Left ventricle myocardium inferior (tissue), 1 donor: ENCODE results near the gene SLC12A7. TPM values are rescaled to one million over a fixed set of nuclear protein-coding genes. Genes with fewer than 3 reads are reported as not detected.

Source experiments
- DNase-seq: peaks from one replicate; pipeline ENCODE4 v3.0.0-alpha.2; 2020
- H3K27ac ChIP-seq: fragments of 200-600 bp; replicated peaks from 2 replicates; pipeline ENCODE4 v1.8.0; 2021
- H3K27me3 ChIP-seq: fragments of 200-600 bp; 2 replicates; pipeline ENCODE4 v1.8.0; 2021; ENCODE audit warnings: low read depth
- H3K36me3 ChIP-seq: fragments of 200-600 bp; 2 replicates; pipeline ENCODE4 v1.8.0; 2021
- H3K4me1 ChIP-seq: fragments of 200-600 bp; 2 replicates; pipeline ENCODE4 v1.8.0; 2021
- H3K4me3 ChIP-seq: fragments of 200-600 bp; 2 replicates; pipeline ENCODE4 v1.8.0; 2021; ENCODE audit warnings: mild to moderate bottlenecking, moderate library complexity
- H3K9me3 ChIP-seq: fragments of 200-600 bp; replicated peaks from 2 replicates; pipeline ENCODE4 v1.8.0; 2021
- intact Hi-C: fragments of 100-400 bp; cut with micrococcal nuclease; formaldehyde crosslinking; loops from one replicate; pipeline ENCODE4 v1.11.0; 2022
- total RNA-seq: library from RNA; stranded (reverse); fragmentation: NEBNext Ultra II Directional; extraction: Animal tissue kit (Norgen Biotek cat#: 25700); gene quantifications from one replicate; pipeline ENCODE4 v1.2.1, GENCODE V29; 2021
- TF ChIP-seq, protein P1 (sequence below): fragments of 200-600 bp; IDR thresholded peaks from 2 replicates; pipeline ENCODE4 v1.8.0; 2021; ENCODE audit warnings: antibody characterized with exemption, mild to moderate bottlenecking, borderline replicate concordance
- donor health status: DM: no; HTN: yes; CAD: no; lungs with severe emphysema.

The SLC12A7 gene
- total RNA-seq, 1 donor from 2014 or later: 140 TPM

DNA sequence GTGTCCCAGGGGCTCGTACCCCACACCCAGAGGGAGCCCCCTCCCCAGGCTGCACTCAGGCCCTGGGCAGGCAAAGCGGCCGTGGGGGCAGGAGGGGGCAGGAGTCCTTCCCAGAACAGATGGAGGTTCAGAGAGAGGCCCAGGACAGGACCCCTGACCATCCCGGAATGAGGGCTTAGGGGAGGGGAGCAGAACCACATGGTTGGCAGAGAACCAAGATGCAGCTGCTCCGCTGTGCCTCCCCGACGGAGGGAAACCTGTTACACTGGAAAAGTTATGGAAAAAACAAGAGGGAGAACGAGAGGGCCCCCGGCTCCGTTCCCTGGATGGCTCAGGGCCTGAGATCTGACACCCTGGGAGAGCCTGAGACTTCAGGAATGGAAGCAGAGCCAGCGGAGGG is 22.7 kb downstream of the SLC12A7 start:
- H3K27ac ChIP-seq: peak overlapping the region; percentile 83
- DNase-seq: no peak
- peaks cover 82% of the 10 kb centered on the region for H3K36me3 ChIP-seq
- peaks cover 52% of the 10 kb centered on the region for H3K4me1 ChIP-seq
- intact Hi-C loops: no loop called here
- H3K9me3 ChIP-seq: no peaks in the 10 kb centered on the region
- H3K4me3 ChIP-seq: no peak overlapping the region
- H3K27me3 ChIP-seq: no peaks in the 10 kb centered on the region
- TF ChIP-seq, protein P1, sequence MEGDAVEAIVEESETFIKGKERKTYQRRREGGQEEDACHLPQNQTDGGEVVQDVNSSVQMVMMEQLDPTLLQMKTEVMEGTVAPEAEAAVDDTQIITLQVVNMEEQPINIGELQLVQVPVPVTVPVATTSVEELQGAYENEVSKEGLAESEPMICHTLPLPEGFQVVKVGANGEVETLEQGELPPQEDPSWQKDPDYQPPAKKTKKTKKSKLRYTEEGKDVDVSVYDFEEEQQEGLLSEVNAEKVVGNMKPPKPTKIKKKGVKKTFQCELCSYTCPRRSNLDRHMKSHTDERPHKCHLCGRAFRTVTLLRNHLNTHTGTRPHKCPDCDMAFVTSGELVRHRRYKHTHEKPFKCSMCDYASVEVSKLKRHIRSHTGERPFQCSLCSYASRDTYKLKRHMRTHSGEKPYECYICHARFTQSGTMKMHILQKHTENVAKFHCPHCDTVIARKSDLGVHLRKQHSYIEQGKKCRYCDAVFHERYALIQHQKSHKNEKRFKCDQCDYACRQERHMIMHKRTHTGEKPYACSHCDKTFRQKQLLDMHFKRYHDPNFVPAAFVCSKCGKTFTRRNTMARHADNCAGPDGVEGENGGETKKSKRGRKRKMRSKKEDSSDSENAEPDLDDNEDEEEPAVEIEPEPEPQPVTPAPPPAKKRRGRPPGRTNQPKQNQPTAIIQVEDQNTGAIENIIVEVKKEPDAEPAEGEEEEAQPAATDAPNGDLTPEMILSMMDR: no peak

DNA sequence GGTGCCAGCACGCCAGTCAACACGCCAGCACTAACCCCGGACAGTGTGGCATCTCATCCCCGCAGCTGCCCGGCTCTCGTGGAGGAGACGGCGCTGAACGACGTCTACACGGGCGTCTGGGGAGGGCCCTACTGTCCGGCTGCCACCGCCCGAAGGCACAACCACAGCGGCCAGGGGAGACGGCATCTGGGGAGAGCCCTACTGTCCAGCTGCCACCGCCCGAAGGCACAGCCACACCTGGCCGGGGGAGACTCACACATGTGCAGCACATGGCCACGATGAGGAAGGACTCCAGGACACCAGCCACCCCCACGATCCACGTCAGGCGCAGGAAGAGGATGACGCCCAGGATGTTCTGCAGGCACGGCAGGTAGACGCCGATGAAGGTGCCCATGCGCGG is 23.1 kb downstream of the SLC12A7 start:
- Histone ChIP-seq H3K4me1 (peaks cover 48% of the 10 kb centered on the region), H3K36me3 (peaks cover 82% of the 10 kb centered on the region), H3K27ac (peak overlapping the region; percentile 83), H3K9me3 (no peaks in the 10 kb centered on the region), H3K4me3 (no peak overlapping the region), H3K27me3 (no peaks in the 10 kb centered on the region)
- TF ChIP-seq, protein P1: no peak
- DNase-seq: no peak
- intact Hi-C loops: no loop called here

DNA sequence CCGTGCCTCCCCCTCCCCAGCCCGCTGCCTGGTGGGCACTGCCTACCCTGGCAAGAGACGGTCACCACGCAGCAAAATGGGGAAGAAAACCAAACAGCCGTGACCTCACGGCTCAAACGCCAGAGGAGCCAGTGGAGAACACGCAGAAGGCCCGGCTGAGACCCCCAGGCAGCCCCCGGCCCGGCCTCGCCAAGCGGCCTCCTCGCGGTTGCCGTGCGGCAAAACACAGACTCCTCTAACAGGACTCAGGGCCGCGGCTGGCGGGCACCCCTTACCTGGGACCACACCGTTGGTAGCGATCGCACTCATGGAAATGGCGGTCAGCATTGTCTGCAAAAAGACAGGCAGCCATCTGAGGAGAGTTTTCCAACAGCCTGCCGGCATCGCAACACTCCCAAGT is 23.8 kb downstream of the SLC12A7 start:
- Histone ChIP-seq H3K27me3 (no peaks in the 10 kb centered on the region), H3K36me3 (peaks cover 82% of the 10 kb centered on the region), H3K27ac (no peak overlapping the region), H3K9me3 (no peaks in the 10 kb centered on the region), H3K4me3 (no peak overlapping the region), H3K4me1 (peaks cover 42% of the 10 kb centered on the region)
- DNase-seq: no peak
- TF ChIP-seq, protein P1: no peak
- intact Hi-C loops: no loop called here

DNA sequence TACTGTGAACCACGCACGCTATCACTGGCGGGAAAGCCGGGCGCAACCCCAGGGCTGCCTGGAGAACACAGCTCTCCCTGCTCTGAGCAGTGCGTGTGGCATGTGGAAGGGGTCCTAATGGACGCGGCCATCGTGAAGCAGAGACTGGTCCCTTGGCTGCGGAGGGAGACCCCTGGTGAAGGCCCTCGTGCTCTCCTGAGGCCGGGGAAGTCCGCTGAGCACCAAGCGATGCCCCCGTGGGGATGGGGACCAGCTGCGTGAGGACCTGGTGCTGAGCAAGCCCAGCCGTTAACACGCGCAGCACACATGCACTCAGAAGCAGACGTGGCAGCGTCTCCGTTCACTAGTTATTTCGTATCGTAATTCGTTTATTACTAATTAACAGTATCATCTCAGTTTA is 24.4 kb downstream of the SLC12A7 start:
- peaks cover 36% of the 10 kb centered on the region for H3K4me1 ChIP-seq
- no peak for DNase-seq
- intact Hi-C loops: no loop called here
- H3K27me3 ChIP-seq: no peaks in the 10 kb centered on the region
- H3K4me3 ChIP-seq: no peak overlapping the region
- H3K9me3 ChIP-seq: no peaks in the 10 kb centered on the region
- TF ChIP-seq, protein P1: no peak
- H3K27ac ChIP-seq: no peak overlapping the region
- peaks cover 77% of the 10 kb centered on the region for H3K36me3 ChIP-seq

DNA sequence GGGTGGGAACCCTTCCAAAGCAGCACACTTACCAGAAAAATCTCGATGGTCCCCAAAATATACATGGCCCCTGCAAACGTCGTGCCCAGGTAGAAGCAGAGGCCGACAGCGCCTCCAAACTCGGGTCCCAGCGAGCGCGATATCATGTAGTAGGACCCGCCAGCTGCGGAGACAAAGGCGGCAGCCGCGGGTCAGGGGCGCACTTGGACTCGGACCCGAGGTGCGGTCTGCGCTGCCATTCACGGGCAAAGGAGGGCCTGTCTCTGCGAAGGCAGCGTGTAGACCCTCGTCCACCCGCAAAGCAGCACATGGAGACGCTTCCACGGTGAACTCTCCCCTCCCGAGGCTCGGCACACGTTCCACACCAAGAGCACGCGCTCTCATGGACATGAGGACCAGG is 25.0 kb downstream of the SLC12A7 start:
- peaks cover 72% of the 10 kb centered on the region for H3K36me3 ChIP-seq
- no peak for DNase-seq
- no peak overlapping the region for H3K27ac ChIP-seq
- H3K4me1 ChIP-seq: peaks cover 31% of the 10 kb centered on the region
- H3K27me3 ChIP-seq: no peaks in the 10 kb centered on the region
- no peaks in the 10 kb centered on the region for H3K9me3 ChIP-seq
- no peak overlapping the region for H3K4me3 ChIP-seq
- TF ChIP-seq, protein P1: no peak
- intact Hi-C loops: no loop called here

DNA sequence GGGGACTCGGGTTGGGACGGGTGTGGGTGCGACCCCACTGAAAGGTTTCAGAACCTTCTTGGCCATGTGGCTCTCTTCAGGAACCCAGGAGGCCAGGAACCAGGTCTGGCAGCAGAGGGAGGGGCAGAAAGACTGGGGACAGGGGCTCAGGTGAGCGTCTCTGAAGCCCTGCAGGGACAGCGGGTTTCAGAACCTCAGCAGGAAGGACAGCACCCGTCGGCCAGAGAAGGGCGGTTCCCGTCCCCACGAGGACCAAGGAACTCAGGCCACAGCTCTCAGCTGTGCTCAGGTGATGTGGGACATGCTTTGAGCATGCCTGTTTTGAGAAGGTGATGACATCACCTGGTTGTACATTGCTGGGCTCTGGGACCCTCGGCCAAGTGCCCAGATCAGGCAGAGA is 25.7 kb downstream of the SLC12A7 start:
- peaks cover 72% of the 10 kb centered on the region for H3K36me3 ChIP-seq
- TF ChIP-seq, protein P1: no peak

More for the DNA sequence above, 25.7 kb downstream of the SLC12A7 start:
- H3K4me3 ChIP-seq: no peak overlapping the region
- no peaks in the 10 kb centered on the region for H3K27me3 ChIP-seq
- no peak overlapping the region for H3K27ac ChIP-seq
- no peaks in the 10 kb centered on the region for H3K9me3 ChIP-seq
- H3K4me1 ChIP-seq: peaks cover 29% of the 10 kb centered on the region
- intact Hi-C loops: no loop called here
- DNase-seq: no peak
